ENCODE data around the gene ADCY2.
A peak's percentile ranks its signal among the peaks of the same experiment; 100 is the strongest.

ADCY2 gene

GRCh38 chr5:7437836-7438235 lies 41.9 kb downstream of the ADCY2 start:
- DNase-seq = no peak

DNA sequence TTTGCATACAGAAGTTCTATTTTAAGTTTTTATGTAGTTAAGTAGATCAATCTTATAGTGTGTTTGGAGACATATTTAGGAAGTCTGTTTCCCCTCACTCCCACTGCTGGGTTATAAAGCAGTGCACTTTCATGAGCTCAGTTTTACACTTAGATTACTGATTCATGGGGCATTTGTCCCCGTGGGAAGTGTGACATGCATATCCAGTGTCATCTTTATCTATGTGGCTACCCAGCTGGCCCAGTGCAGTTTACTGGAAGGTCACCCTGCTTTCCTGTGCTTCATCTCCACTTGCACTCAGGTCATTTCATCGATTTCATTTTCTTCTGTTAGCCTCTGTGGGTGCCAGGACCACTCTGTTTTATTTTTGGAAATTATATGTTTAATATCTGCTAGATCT lies 49.1 kb downstream of the ADCY2 start:
- DNase-seq = no peak

DNA sequence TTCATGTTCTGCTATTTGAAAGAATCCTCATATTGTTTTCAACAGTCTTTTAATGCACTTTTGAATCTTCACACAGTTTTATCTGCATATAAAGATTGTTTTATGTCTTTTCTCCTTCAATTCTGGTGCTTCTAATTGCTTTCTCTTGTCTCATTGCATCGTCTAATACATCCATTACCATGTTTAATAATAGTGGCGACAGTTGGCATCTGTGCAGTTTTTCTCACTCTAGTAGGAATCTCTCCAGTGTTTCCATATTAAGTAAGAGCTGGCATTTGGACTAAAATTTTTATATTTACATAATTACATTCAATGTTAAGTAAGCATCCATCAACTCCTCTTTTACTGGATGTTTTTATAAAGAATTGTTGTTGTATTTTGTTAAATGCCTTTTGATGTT lies 49.9 kb downstream of the ADCY2 start:
- DNase-seq = no peak

GRCh38 chr5:7446913-7447312 lies 51.0 kb downstream of the ADCY2 start:
- DNase-seq = no peak

- DNase-seq = no peak
Measured at GRCh38 chr5:7453947-7454346, 58.0 kb downstream of the ADCY2 start.

DNA sequence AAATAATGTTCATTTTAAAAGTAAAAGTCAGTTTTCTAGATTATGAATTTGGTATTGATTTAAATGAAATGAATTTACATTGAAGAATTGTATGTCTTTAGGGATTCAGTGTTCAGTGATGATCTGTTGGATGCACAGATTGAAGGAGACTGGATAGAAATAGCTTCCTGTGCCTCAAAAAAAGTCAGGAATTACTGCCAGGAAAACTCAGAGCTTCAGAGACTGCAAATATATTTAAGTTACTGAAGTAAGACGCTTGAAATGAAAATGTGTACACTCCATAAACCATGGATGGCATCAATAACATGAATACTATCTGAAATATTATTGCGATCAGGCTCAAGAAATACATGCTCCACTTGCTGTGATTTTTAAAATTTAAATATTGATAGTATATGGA lies 60.3 kb downstream of the ADCY2 start:
- DNase-seq = no peak

GRCh38 chr5:7461371-7461770 lies 65.4 kb downstream of the ADCY2 start:
- DNase-seq = no peak

DNA sequence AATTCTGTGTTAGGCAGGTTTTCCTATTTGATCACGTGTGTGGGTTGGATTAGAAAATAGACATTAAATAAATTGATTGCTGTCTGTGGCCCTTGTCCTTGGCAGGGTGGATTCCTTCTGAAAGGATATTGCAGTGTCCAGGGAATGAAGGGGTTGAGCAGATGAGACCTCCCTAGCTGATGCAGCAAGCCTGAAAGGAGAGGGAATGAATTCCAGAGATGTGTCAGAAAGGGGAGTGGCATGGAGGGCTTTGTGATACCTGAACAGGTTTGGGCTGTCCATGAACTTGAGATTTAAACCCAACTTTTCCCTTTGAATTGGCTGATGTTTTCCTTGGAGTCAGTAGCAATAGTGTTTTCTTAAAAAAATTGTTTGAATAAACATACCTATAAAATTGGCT lies 66.8 kb downstream of the ADCY2 start:
- DNase-seq = no peak

- no peak for DNase-seq
Measured at GRCh38 chr5:7464182-7464581, 68.2 kb downstream of the ADCY2 start.

- no peak for DNase-seq
Measured at GRCh38 chr5:7467179-7467578, 71.2 kb downstream of the ADCY2 start.

GRCh38 chr5:7468742-7469141 lies 72.8 kb downstream of the ADCY2 start:
- DNase-seq = no peak

DNA sequence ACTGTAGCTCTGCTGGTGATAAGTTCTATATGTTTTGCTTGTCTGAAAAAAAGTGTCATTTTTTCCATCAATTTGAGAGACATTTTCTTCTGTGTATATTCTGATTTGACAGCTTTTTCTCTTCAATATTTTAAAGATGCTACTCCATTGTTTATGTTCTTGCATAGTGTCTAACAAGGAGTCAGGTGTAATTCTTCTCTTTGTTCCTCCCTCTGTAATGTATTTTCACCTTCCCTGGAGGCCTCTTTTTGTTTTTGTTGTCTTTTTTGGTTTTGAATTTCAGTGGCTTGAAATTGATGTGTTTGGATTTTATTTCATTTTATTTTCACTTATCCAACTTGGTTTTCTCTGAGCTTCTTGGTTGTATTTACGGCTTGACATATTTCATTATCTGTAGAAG lies 75.8 kb downstream of the ADCY2 start:
- DNase-seq = no peak

- no peak for DNase-seq
Measured at GRCh38 chr5:7473115-7473514, 77.2 kb downstream of the ADCY2 start.

DNA sequence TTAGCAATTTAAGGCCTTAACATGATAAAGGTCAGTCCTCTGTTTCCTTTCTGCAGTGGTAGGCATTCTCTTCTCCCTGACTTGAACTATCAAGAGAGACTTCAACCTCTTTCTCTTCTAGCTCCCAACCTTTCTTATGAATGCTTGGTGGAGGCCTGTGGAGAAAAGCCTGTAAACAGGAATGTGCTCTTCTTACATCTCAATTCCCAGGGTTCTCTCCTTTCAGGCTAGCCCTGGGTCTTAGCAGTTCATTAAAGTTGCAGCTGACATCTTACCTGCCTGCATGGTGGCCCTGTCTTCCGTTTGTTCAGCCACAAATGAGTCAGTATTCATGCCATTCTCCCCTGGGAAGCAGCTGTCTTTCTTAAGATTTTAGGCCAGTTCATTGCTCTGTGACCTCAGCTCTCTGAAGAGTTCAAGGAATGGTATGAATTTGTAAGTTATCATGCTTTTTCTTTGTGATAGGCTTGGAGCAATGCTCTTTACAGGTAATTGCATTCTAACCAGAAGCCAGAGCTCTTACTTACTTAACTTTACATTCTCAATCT lies 77.8 kb downstream of the ADCY2 start:
- DNase-seq = no peak

DNA sequence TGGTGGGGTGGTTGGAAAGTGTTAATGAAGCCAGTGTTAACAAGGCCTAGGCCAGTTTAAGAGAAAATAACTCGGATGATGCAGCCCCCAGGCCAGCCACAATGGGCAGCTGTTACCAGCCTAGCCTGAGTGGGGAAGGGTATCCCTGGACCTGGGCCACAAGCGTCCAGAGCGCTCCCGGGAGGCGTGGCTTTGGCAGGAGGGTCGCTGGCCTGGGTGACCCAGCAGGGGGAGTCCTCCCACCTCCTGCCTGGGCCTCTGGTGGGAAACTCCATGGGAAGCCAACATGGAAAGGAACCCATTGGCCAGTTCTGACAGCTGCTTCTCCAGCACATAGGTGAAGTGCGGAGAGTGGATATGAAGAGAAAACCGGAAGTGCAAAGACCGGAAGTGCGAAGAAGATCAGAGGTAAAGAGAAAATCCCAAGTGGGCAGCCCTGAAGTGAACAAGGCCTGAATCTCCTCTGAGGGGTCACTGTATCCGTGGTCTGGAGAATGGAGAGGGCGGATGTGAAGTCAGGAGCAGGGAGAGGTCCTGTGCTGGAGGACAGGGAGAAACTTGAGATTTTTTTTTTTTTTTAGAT lies 79.0 kb downstream of the ADCY2 start:
- no peak for DNase-seq

GRCh38 chr5:7478459-7478858 lies 82.5 kb downstream of the ADCY2 start:
- DNase-seq = no peak

DNA sequence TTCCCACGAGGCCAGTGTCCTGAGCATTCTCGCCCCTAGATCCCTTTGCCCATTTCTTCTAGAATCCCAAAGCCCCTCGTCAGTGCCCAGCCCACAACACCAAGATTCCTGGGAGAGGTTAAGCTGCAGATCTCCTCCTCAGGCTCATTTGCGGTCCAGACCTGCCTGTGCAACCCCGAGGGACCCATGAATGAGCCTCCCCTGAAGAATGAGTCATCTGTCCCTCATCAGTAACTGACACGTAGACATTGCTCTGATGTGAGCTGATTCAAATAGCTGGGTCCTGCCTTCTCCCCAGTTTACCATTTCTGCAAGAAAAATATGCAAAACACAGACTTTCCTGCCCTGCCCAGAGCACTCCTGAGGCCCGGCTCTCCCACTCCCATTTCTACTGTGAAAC lies 92.8 kb downstream of the ADCY2 start:
- no peak for DNase-seq

GRCh38 chr5:7492371-7492770 lies 96.4 kb downstream of the ADCY2 start:
- DNase-seq = no peak

GRCh38 chr5:7493081-7493480 lies 97.1 kb downstream of the ADCY2 start:
- DNase-seq = peak in 2 of 56 donors; percentile 5 to 13

- no peak for DNase-seq
Measured at GRCh38 chr5:7493622-7494021, 97.7 kb downstream of the ADCY2 start.

DNA sequence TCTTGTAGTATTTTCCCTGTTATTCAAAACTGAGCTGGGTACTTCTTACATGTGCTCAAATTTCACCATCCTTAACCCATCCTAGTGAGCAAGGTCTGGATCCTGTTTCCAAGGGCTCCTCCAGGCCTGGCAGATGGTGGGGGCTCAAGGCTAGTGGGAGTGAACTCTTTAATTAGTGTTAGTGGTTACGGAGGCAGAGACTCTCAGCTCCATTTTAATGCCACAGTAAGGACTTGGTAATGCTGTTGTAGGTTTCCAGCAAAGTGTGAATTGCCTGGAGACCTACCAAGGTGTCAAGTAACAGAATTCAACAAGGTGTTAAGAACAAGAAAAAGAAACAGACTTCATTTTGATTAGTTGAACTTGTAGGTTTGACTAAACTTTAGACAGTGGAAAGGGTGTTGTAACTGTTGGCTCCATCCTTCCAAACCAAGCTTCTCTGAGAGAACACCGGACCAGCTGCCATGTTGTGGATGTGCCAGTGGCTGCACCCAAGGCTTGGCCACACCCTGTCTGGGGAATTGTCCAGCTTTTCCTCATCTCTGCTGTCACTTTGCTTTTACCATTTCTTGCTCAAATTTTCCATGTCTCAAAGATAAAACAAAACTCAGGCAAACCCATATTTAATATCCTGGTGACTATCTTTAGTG lies 98.7 kb downstream of the ADCY2 start:
- no peak for DNase-seq

DNA sequence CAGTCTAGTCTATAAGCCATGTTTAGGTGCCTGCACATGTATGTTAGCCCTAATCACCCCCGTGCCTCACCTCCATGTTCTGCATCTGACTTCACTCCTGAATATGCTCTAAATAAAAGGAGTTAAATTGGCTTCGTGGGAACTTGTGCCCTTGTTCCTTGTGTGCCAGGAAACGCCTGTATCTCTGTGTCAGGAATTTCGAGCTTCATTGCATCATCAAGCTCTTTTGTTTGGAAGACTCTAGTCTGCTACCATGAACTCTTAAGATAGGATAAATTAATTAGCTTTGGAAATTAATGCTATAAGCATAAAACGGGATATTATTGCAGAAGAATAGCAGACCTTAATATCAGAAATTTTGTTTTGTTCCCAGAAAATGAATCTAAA lies 99.2 kb downstream of the ADCY2 start:
- no peak for DNase-seq

DNA sequence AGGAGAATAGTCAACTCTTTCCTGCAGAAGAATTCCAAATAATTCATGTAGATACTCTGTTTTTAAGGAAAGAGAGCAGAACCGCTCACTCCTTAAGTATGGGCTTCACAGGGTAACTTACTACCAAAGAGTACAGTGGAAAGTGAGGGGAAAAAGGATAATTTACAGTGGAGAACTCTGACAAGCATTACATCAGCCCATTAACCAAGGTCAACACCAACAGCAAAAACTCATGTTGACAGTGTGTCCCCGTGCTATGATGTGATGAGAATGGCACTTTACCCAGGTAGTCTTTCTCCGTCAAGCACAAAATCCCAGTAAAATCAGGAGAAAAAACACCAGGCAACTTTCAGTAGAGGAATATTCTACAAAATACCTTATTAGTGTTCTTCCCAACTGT lies 104.3 kb downstream of the ADCY2 start:
- DNase-seq = no peak

- DNase-seq = no peak
Measured at GRCh38 chr5:7501061-7501460, 105.1 kb downstream of the ADCY2 start.
